IMR-90 (cell line): ENCODE measurements around the gene SLX9. TPM values are rescaled to one million over a fixed set of nuclear protein-coding genes. Genes with fewer than 3 reads are reported as not detected.
A peak's percentile ranks its signal among the peaks of the same experiment; 100 is the strongest.

Experiments used
- ATAC-seq: fragments of 200-7000 bp; cut with Tn5 transposase; 2 replicates; pipeline ENCODE4 v1.9.1; 2020; ENCODE audit warnings: low read depth, mild to moderate bottlenecking, moderate library complexity
- BruUV-seq: library from RNA; stranded (reverse); fragments of 400-500 nt; replicated peaks from 2 replicates; lab custom pipeline; 2021; lab: Mats Ljungman, UMichigan
- CTCF ChIA-PET: fragments of 300-600 bp; formaldehyde crosslinking; extraction: SDS; loops from one replicate; lab custom pipeline; 2021; ENCODE audit warnings: antibody characterized with exemption; lab: Yijun Ruan, JAX
- POLR2A ChIA-PET: fragments of 300-600 bp; sonication (Branson Sonifier 250); formaldehyde crosslinking; loops from one replicate; lab custom pipeline; 2022; ENCODE audit warnings: antibody characterized with exemption; ENCODE audit not compliant: unreplicated experiment; lab: Charles Lee
- DNase-seq: peaks from one replicate; pipeline ENCODE4 v3.0.0; 2013
- H2AFZ ChIP-seq: replicated peaks from 2 replicates; pipeline ENCODE3; 2013; ENCODE audit warnings: low read length, mild to moderate bottlenecking; ENCODE audit not compliant: poor library complexity
- H2AK5ac ChIP-seq: 2 replicates; pipeline ENCODE4 v1.6.1; 2013; ENCODE audit warnings: low read depth, low read length, inconsistent platforms
- H2AK9ac ChIP-seq: replicated peaks from 2 replicates; pipeline ENCODE3; 2013; ENCODE audit warnings: mild to moderate bottlenecking, low read depth, low read length, moderate library complexity; ENCODE audit not compliant: poor library complexity
- H2BK120ac ChIP-seq: 2 replicates; pipeline ENCODE4 v1.6.1; 2013; ENCODE audit warnings: low read depth, low read length, inconsistent platforms
- H2BK15ac ChIP-seq: 3 replicates; pipeline ENCODE4 v1.6.1; 2013; ENCODE audit warnings: low read depth, low read length, inconsistent platforms
- H2BK20ac ChIP-seq: 2 replicates; pipeline ENCODE4 v1.6.1; 2013; ENCODE audit warnings: low read depth, mild to moderate bottlenecking, inconsistent platforms, low read length, moderate library complexity
- H2BK5ac ChIP-seq: 2 replicates; pipeline ENCODE4 v1.6.1; 2013; ENCODE audit warnings: mild to moderate bottlenecking, low read depth, low read length, inconsistent platforms; ENCODE audit not compliant: poor library complexity, severe bottlenecking
- H3K14ac ChIP-seq: replicated peaks from 2 replicates; pipeline ENCODE4 v1.6.1; 2013; ENCODE audit warnings: low read depth, low read length, inconsistent platforms
- H3K18ac ChIP-seq: 2 replicates; pipeline ENCODE4 v1.6.1; 2013; ENCODE audit warnings: low read depth, low read length, control low read depth
- H3K23ac ChIP-seq: 2 replicates; pipeline ENCODE4 v1.6.1; 2013; ENCODE audit warnings: low read depth, low read length, inconsistent platforms
- H3K27ac ChIP-seq: 2 replicates; pipeline ENCODE4 v1.5.1; 2013; ENCODE audit warnings: mild to moderate bottlenecking, control low read depth, low read length; ENCODE audit not compliant: insufficient read depth
- H3K27me3 ChIP-seq: 2 replicates; pipeline ENCODE4 v1.6.1; 2013; ENCODE audit warnings: low read length; ENCODE audit not compliant: control insufficient read depth, insufficient read depth
- H3K36me3 ChIP-seq: 2 replicates; pipeline ENCODE4 v1.6.1; 2013; ENCODE audit warnings: low read length, mixed read lengths; ENCODE audit not compliant: control insufficient read depth, insufficient read depth
- H3K4ac ChIP-seq: 2 replicates; pipeline ENCODE4 v1.6.1; 2013; ENCODE audit warnings: low read depth, low read length, inconsistent platforms
- H3K4me1 ChIP-seq: 2 replicates; pipeline ENCODE4 v1.6.1; 2013; ENCODE audit warnings: low read length, mixed read lengths; ENCODE audit not compliant: control insufficient read depth, insufficient read depth
- H3K4me2 ChIP-seq: 2 replicates; pipeline ENCODE4 v1.6.1; 2013; ENCODE audit warnings: low read depth, mild to moderate bottlenecking, control low read depth, low read length, moderate library complexity
- H3K4me3 ChIP-seq: 2 replicates; pipeline ENCODE4 v1.5.1; 2013; ENCODE audit warnings: low read depth, mild to moderate bottlenecking, control low read depth, low read length, moderate library complexity; ENCODE audit not compliant: insufficient read depth
- H3K56ac ChIP-seq: 2 replicates; pipeline ENCODE4 v1.6.1; 2013; ENCODE audit warnings: low read length, inconsistent platforms; ENCODE audit not compliant: insufficient read depth; ENCODE audit errors: extremely low read depth
- H3K79me1 ChIP-seq, 2 experiments: 2 replicates each; pipeline ENCODE4 v1.6.1; 2013; ENCODE audit warnings: low read length in 2 of 2, inconsistent platforms in 1 of 2, low read depth in 1 of 2
- H3K9ac ChIP-seq: 2 replicates; pipeline ENCODE4 v1.6.1; 2013; ENCODE audit warnings: low read depth, low read length, control low read depth
- H3K9me1 ChIP-seq: 2 replicates; pipeline ENCODE4 v1.6.1; 2013; ENCODE audit warnings: low read length, inconsistent platforms; ENCODE audit not compliant: insufficient read depth
- H3K9me3 ChIP-seq: 2 replicates; pipeline ENCODE4 v1.6.1; 2013; ENCODE audit warnings: low read length; ENCODE audit not compliant: control insufficient read depth, insufficient read depth
- H4K20me1 ChIP-seq: 2 replicates; pipeline ENCODE4 v1.6.1; 2013; ENCODE audit warnings: low read length, inconsistent platforms; ENCODE audit not compliant: insufficient read depth
- H4K5ac ChIP-seq: 2 replicates; pipeline ENCODE4 v1.6.1; 2013; ENCODE audit warnings: mild to moderate bottlenecking, low read depth, low read length, control low read depth
- H4K8ac ChIP-seq, 2 experiments: 2 replicates each; pipeline ENCODE4 v1.6.1; 2013; ENCODE audit warnings: low read depth in 2 of 2, low read length in 2 of 2, control low read depth in 1 of 2, inconsistent platforms in 1 of 2
- H4K91ac ChIP-seq: 2 replicates; pipeline ENCODE4 v1.6.1; 2013; ENCODE audit warnings: low read depth, low read length, inconsistent platforms; ENCODE audit not compliant: insufficient read depth
- CHD1 ChIP-seq: IDR thresholded peaks from 2 replicates; pipeline ENCODE4 v1.6.1; 2012; ENCODE audit warnings: low read depth, low read length, improper control_type of control experiment
- FOS ChIP-seq: fragments of 150-350 bp; IDR thresholded peaks from 2 replicates; pipeline ENCODE4 v1.6.1; 2016; ENCODE audit warnings: low read depth, low read length
- MAZ ChIP-seq: IDR thresholded peaks from 2 replicates; pipeline ENCODE4 v1.6.1; 2012; ENCODE audit warnings: low read depth, mild to moderate bottlenecking, low read length, improper control_type of control experiment, moderate library complexity, borderline replicate concordance
- MXI1 ChIP-seq: IDR thresholded peaks from 2 replicates; pipeline ENCODE4 v1.6.1; 2012; ENCODE audit warnings: low read depth, mild to moderate bottlenecking, low read length, moderate library complexity, borderline replicate concordance
- NFE2L2 ChIP-seq: fragments of 150-350 bp; IDR thresholded peaks from 2 replicates; pipeline ENCODE4 v1.6.1; 2016; ENCODE audit warnings: low read depth, mild to moderate bottlenecking, low read length
- RAD21 ChIP-seq: IDR thresholded peaks from 2 replicates; pipeline ENCODE4 v1.6.1; 2012; ENCODE audit warnings: low read length, improper control_type of control experiment
- RCOR1 ChIP-seq: IDR thresholded peaks from 2 replicates; pipeline ENCODE4 v1.6.1; 2012; ENCODE audit warnings: mild to moderate bottlenecking, low read length, improper control_type of control experiment; ENCODE audit not compliant: insufficient replicate concordance
- SMC3 ChIP-seq: fragments of 150-350 bp; IDR thresholded peaks from 2 replicates; pipeline ENCODE4 v1.6.1; 2016; ENCODE audit warnings: low read depth, mild to moderate bottlenecking, antibody characterized with exemption, low read length, moderate library complexity
- WGBS, 2 experiments: methylation state at CpG; one replicate each; pipeline versions ENCODE4 v1.1.5 to v1.1.7; 2013; ENCODE audit warnings: missing lambda C conversion rate in 2 of 2; ENCODE audit not compliant: insufficient read length in 1 of 2; ENCODE audit errors: extremely low coverage in 2 of 2; 5-methylcytosine and 5-hydroxymethylcytosine counted together
- dilution Hi-C: fragments of 300-500 bp; cut with HindIII; formaldehyde crosslinking; loops from one replicate; pipeline ENCODE4 v1.14.3; 2018; ENCODE audit warnings: low sequenced_read_pairs; ENCODE audit not compliant: unreplicated experiment
- in situ Hi-C: fragments of 300-500 bp; cut with MboI; formaldehyde crosslinking; loops from 3 replicates; pipeline ENCODE4 v1.14.3; 2019; ENCODE audit warnings: low sequenced_read_pairs, inconsistent platforms, mixed read lengths
- intact Hi-C: fragments of 100-400 bp; cut with micrococcal nuclease; formaldehyde crosslinking; loops from 2 replicates; pipeline ENCODE4 v1.10.0; 2022
- polyA plus RNA-seq, 3 experiments: library from polyadenylated mRNA; depleted of rRNA; stranded (reverse); fragments of >200 nt; gene quantifications; 2 replicates each; pipeline ENCODE4 v1.2.3, GENCODE V29; 2012; ENCODE audit warnings: low replicate concordance in 1 of 3
- total RNA-seq: library from RNA; depleted of rRNA; stranded (reverse); fragments of >200 nt; gene quantifications from 2 replicates; pipeline ENCODE4 v1.2.3, GENCODE V29; 2012
- TF ChIP-seq, protein P1 (sequence below): fragments of 150-350 bp; IDR thresholded peaks from 2 replicates; pipeline ENCODE4 v1.6.1; 2017; ENCODE audit warnings: mild to moderate bottlenecking, antibody characterized with exemption, low read length, low read depth
- TF ChIP-seq, protein P2 (sequence below): conservative IDR thresholded peaks from 2 replicates; pipeline ENCODE4 v1.5.1; 2012; ENCODE audit warnings: mild to moderate bottlenecking, low read depth, low read length, improper control_type of control experiment

Gene SLX9
- total and polyA plus RNA-seq, 2 of the 4 experiments (the other 2 are of a cell fraction): 10.4 to 21.7 TPM

DNA sequence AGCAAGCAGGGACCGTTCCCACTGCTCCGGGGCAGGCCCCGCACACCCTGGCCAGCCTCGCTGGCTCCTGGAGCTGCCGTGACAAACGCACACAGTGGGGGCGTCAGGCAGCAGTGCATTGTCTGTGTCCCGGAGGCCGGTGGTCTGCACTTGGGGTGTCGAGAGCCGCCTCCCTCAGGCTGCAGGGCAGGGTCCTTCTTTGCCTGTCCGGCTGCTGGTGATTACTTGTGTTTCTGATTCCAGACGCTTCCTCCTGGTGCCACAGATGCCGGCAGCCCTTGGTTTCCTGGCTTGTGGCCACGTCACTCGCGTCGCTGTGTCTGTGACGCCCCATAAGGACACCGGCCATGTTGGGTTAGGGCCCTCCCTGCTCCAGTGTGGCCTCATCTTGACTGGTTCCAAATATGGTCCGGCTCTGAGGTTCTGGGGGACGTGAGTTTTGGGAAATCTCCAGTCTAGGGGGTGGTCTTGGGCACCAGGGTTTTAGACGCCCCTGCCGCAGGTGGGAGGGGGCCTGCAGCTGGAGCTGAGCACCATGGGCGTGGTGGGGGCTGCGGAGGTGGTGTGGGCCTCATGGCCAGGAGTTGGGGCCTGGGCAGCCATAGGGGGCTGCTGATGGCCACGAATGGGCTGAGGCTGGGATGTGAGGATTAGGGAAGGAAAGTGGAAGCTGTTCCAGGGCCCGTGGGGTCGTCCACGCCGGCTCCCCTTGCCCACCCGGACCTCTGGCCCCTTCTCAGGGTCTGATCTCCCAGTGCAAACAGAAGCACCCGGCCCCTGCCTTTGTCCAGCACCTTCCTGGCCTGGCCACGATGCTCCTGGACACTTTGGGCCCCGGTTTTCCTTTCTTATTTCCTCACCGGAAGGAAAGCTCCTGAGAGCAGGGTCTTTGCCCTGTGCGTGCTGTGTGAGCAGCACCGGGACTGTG is 41.0 kb downstream of the SLX9 start:
- Histone ChIP-seq H3K9me3 (no peaks in the 10 kb centered on the region), H4K20me1 (peaks cover under 1% of the 10 kb centered on the region), H2BK20ac (no peak overlapping the region), H2BK15ac (no peak overlapping the region), H4K91ac (no peak overlapping the region; the same call in 1 of the 2 replicates), H2AFZ (no peak overlapping the region), H3K14ac (no peak overlapping the region), H3K56ac (no peak overlapping the region), H3K4ac (no peak overlapping the region), H3K27ac (no peak overlapping the region), H2BK5ac (no peak overlapping the region), H3K36me3 (peaks cover 8% of the 10 kb centered on the region; the same call in 1 of the 2 replicates), H3K79me1 (no peaks in the 10 kb centered on the region), H3K18ac (no peak overlapping the region), H3K9me1 (no peaks in the 10 kb centered on the region), H2AK9ac (no peak overlapping the region), H3K23ac (no peak overlapping the region), H4K5ac (no peak overlapping the region), H2BK120ac (no peak overlapping the region), H3K4me3 (no peak overlapping the region), H3K27me3 (no peaks in the 10 kb centered on the region; the same call in 1 of the 2 replicates), H3K4me1 (peaks cover 7% of the 10 kb centered on the region), H3K9ac (no peak overlapping the region), H4K8ac (no peak overlapping the region), H3K4me2 (no peak overlapping the region), H2AK5ac (peak overlapping the region; percentile 39)
- no peak for ATAC-seq
- intact Hi-C loops: no loop called here
- ChIA-PET POLR2A (no interaction called here), CTCF (no interaction called here)
- TF ChIP-seq SMC3: no peak
- no peak for TF ChIP-seq MXI1
- no peak for TF ChIP-seq NFE2L2
- TF ChIP-seq RAD21: no peak
- TF ChIP-seq RCOR1: no peak
- TF ChIP-seq MAZ: no peak
- TF ChIP-seq, protein P1, sequence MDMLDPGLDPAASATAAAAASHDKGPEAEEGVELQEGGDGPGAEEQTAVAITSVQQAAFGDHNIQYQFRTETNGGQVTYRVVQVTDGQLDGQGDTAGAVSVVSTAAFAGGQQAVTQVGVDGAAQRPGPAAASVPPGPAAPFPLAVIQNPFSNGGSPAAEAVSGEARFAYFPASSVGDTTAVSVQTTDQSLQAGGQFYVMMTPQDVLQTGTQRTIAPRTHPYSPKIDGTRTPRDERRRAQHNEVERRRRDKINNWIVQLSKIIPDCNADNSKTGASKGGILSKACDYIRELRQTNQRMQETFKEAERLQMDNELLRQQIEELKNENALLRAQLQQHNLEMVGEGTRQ: no peak
- no peak for TF ChIP-seq FOS
- TF ChIP-seq, protein P2, sequence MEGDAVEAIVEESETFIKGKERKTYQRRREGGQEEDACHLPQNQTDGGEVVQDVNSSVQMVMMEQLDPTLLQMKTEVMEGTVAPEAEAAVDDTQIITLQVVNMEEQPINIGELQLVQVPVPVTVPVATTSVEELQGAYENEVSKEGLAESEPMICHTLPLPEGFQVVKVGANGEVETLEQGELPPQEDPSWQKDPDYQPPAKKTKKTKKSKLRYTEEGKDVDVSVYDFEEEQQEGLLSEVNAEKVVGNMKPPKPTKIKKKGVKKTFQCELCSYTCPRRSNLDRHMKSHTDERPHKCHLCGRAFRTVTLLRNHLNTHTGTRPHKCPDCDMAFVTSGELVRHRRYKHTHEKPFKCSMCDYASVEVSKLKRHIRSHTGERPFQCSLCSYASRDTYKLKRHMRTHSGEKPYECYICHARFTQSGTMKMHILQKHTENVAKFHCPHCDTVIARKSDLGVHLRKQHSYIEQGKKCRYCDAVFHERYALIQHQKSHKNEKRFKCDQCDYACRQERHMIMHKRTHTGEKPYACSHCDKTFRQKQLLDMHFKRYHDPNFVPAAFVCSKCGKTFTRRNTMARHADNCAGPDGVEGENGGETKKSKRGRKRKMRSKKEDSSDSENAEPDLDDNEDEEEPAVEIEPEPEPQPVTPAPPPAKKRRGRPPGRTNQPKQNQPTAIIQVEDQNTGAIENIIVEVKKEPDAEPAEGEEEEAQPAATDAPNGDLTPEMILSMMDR: no peak
- TF ChIP-seq CHD1: no peak
- dilution Hi-C loops: no loop called here
- DNase-seq: no peak
- in situ Hi-C loops: no loop called here
- WGBS, 2 experiments: 82% methylated on average over 24 of the region's 38 CpGs; no CpG with 5 or more reads in 1 of the 2 experiments
- BruUV-seq: no TSS peak
